GM12892 (cell line): Measurements from ENCODE around the gene VCAN.
"Not testable (repeated sequence)": the region's sequence is repeated elsewhere in the genome, so short reads cannot be mapped to it uniquely, and the experiment has no call there.

Experiments used
- POLR2A ChIP-seq: IDR thresholded peaks from 2 replicates; pipeline ENCODE4 v1.6.1; 2011; ENCODE audit warnings: low read depth, low read length, control low read depth
- POLR2AphosphoS5 ChIP-seq: IDR thresholded peaks from 2 replicates; pipeline ENCODE4 v1.6.1; 2011; ENCODE audit warnings: low read depth, low read length, control low read depth
- TAF1 ChIP-seq: IDR thresholded peaks from 2 replicates; pipeline ENCODE4 v1.6.1; 2011; ENCODE audit warnings: low read depth, mild to moderate bottlenecking, control low read depth, low read length, borderline replicate concordance

- not testable (repeated sequence) for TF ChIP-seq POLR2A, TAF1, POLR2AphosphoS5
Observed at GRCh38 chr5:83437697-83438096, 33.8 kb upstream of the VCAN start.
